Measurements from ENCODE around the gene CEP350. TPM values are rescaled to one million over a fixed set of nuclear protein-coding genes. Genes with fewer than 3 reads are reported as not detected.
A peak's percentile ranks its signal among the peaks of the same experiment; 100 is the strongest.
"Not testable (repeated sequence)": the region's sequence is repeated elsewhere in the genome, so short reads cannot be mapped to it uniquely, and the experiment has no call there.

CEP350 gene
- total RNA-seq, 1 donor from 2014 or later, result 111 TPM

DNA sequence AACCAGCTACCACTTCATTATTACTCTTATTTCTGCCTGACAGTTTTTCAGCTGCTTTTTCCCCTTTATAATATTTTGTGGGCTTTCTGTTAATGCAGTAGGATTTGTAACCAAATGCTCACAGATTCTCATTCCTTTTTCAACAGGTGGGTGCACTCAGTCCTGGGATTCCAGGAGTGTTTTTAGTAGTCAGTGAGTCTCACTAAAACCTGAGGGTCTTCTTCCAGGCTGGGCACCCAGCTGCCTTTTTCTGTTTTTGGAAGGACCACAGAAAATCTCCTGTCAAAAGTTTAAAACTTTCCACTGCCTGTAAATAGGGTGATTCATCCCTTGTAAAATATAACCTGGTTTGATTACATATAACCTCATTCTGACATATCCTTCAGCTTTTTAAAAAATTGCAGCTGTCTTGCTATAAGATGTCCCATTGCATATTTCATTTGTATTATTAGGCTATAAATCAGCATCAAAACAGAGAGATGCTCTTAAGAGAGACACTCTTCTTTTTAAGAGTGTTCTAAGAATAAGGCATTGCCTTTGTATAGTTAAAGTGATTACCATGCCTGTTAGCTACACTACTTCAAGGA lies 16.8 kb upstream of the CEP350 start:
- DNase-seq (ENCODE audit: low spot score in 2 of 2) (no peak), FAIRE-seq (no peak)

DNA sequence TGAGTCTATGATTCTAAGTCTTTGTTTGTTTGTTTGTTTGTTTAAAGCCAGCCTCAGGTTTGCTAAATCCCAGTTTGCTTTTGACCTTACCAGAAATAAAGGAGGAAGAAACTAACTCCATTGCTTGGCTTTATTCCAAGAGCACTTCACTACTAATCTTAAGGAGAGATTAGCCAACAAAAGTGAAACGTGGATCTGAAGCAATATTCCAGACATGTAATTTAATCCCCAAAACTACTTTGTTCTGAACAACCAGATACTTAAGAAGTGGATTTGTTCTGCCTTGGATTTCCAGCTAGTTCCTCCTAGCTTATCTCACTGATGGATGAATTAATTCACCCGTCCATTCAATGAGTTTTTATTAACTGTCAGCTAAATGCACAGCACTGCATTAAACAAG lies 15.9 kb upstream of the CEP350 start:
- DNase-seq (ENCODE audit: low spot score in 2 of 2) (no peak), FAIRE-seq (no peak)

DNA sequence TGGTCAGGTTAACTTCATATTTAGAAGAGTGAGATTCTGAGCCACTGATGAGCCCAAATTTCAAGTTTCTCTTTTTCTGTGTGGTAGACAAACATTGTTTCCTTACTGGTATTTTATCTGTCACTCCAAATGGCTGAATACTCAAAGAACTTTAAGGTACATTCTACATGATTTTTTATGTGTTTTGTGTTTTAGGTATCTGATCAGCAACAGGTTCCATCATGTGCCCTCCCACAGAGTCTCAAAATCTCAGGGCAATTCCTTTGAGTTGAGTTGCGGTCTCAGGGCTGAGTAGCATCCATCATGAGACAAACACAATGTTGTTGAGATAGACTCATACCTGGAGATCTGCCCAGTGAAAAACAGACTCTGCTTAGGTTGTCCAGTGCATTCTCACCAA lies 14.7 kb upstream of the CEP350 start:
- no peak for FAIRE-seq
- no peak for DNase-seq (ENCODE audit: low spot score in 2 of 2)

DNA sequence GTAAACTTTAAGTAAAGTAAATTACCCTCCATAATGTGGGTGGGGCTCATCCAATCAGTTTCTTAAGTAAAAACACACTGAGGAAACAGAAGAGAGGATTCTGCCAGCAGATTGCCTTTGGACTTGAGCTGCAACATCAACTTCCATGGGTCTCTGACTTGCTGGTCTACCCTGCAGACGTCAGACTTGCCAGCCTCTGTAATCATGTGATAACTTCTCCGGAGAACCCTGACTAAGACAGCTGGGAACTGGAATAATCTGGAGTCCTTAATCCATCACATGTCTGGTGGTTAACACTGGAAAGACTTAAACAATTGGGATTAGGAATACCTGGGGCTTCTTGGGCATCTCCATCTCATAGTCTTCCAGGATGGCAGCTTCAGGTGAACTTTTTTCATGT lies 13.2 kb upstream of the CEP350 start:
- no peak for DNase-seq (ENCODE audit: low spot score in 2 of 2)
- FAIRE-seq, result no peak

DNA sequence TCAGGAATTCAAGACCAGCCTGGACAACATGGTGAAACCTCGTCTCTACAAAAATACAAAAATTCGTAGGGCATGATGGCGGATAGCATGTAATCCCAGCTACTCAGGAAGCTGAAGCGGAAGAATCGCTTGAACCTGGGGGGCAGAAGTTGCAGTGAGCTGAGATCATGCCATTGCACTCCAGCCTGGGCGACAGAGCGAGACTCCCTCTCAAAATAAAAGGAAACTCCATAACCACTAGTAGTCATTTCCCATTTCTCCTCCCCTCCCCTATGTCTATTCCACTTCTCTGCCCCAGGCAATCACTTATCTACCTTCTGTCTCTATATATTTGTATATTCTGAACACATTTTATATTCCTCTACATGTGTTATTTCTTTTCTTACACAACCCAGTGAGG lies 4.0 kb upstream of the CEP350 start:
- no peak for DNase-seq (ENCODE audit: low spot score in 2 of 2)
- FAIRE-seq, result no peak

DNA sequence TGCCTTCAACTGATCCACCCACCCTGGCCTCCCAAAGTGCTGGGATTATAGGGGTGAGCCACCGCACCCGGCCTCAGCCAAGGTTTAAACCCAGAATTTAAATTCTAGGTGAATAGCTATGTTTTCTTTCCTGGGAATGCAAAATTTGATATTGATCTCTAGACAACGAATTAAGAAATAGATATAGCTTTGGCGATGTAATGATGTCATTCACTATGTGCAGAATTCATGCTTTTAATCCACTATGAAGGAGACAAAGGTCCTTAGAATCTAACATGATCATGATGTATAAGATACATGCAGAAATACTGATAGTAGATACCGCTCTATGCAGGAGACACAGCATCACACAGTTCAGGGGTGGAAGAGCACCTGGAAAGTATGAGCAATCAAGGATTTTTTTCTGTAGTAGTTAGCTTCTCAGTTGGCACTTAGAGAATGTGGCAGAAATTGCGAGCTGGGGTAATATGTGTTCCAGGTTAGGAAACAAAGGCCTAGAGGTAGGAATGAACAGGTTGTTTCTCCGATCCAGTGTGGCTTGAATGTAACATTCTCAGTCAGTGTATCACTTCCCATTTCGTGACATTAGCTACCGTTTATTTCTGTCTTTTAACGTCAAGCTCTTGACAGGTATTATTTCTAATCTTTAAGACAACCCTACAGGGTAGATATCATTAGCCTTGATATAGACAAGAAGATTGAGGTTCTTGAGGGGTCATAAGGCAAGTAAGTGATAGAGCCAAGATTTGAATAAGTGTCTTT lies 3.0 kb upstream of the CEP350 start:
- FAIRE-seq (no peak), DNase-seq (ENCODE audit: low spot score in 2 of 2) (no peak)

DNA sequence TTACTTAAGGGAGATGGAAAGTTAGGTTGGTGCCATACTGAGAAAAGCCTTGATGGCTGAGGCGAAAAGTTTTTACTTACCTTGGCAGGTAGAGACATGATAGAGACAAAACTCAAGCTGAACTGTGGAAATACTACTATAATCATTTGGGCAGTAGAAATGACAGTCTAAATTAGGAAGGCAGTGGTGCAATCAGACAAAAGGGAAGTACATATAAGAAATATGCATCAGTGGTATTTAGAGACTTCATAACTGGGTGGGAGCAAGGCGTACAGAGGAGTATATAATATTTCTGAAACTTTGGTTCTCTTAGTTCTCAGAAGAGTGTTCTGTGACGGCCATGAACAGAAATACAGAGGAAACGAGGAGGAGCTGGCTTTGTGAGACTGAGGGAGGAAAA lies 2.4 kb upstream of the CEP350 start:
- FAIRE-seq (no peak), DNase-seq (ENCODE audit: low spot score in 2 of 2) (no peak)

DNA sequence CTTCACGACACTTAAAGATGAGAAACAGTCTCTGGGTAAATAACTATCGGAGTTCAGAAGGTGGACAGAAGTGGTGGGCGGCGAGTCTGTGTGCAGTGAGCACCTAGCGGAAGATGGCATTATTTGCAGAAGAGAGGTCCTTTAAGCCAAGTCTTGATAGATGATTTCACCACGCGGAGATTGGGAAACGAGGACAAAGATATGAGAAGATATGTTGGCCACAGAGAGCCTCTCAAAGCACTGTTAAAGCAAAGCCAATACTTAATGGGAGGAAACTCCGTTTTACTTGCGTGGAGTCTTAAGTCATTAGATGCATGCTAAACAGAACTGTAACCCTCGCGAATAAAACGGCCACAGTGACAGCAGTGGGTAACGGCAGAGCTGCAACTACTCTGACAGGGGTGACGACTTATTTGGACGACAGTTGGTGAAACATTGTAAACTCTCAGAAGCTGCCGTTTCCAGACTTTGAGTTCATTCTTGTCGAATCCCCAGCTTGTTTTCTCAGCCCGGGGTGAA lies 577 bp upstream of the CEP350 start:
- DNase-seq (ENCODE audit: low spot score in 2 of 2) (peak in 1 of 2 donors; percentile 5), FAIRE-seq (no peak)

DNA sequence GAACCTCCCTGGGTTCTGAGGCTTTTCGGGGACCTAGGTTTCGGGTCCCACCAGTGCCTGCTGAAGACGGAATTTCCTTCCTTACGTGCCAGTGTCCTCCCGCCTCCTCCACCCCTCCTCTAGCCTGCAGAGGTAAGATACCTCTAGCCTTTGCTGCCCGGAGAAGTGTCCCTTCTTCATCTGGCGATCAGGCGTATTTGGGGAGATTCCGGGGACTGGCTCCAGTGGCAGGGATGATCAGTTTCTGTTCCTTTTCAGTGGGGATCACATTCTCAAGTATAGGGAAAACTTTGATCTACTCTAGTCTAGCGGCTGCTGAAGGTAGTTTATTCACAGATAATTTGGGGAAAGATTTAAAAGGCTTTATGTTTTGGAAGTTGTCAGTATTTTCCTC lies 674 bp downstream of the CEP350 start:
- DNase-seq (ENCODE audit: low spot score in 2 of 2), result no peak
- no peak for FAIRE-seq

DNA sequence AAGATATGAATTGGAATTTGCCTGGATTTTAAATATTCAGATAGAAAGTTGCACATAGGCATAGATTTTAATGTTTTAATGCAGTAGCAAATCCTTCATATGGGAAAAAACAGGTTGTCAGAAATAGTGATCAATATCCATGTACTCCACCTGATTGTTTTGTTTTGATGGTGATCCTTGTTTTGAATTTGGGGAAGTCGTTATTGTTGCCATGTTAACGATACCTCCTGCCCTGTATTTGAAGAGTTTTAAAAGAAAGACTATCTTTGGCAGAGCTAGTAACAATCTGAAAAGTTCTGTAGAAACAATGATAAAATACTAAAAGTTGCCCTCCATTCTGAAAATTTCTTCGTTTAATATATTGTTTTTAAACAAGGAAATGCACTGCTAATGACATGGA lies 1.1 kb downstream of the CEP350 start:
- no peak for FAIRE-seq

DNA sequence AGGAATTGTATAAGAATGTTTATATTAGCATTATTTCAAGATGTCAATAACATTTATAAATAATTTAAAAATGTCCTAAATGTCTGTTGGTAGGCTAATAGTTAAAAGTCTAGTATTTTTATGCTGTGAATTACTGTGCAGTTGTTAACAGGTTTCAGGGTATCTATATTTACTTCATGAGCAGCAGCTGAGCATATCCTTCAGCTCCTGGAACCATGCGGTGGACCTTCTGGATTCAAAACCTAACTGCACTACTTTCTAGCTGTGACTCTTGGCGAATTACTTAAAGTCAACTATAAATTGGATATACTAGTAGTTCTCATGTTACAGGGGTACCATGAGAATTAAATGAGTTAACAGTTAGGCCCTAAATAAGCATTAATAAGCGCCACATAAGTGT lies 3.7 kb downstream of the CEP350 start:
- DNase-seq (ENCODE audit: low spot score in 2 of 2), result no peak
- no peak for FAIRE-seq

More for the DNA sequence above, 1.1 kb downstream of the CEP350 start:
- DNase-seq (ENCODE audit: low spot score in 2 of 2), result no peak

DNA sequence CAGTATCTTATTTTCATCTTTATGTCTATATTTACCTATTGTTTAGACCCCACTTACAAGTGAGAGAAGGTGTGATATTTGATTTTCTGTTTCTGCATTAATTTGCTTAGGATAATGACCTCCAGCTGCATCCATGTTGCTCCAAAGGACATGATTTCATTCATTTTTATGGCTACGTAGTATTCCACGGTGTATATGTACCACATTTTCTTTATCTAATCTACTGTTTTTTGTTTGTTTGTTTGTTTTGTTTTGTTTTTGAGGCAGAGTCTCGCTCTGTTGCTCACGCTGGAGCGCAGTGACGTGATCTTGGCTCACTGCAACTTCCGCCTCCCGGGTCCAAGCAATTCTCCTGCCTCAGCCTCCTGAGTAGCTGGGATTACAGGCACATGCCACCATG lies 7.6 kb downstream of the CEP350 start:
- FAIRE-seq; DNase-seq (ENCODE audit: low spot score in 2 of 2): not testable (repeated sequence)

DNA sequence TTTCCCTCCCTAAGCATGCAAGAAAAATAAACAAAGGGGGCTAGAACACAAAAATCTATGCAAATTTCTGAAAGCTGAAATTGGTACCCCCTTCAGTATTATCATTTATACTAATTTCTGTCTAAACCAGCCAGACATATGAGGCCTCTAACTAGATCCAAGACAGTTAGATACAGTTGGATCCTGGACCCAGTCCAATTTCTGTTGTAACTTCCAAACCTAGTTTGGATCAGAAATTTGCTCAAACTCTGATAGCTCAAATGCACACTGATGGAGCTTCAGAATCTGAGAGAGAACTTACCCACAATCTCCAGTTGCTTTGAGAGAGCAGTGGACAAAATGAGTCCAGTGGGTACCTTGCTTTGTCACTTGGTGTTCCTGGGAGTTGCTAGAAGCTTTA lies 11.9 kb downstream of the CEP350 start:
- FAIRE-seq (no peak), DNase-seq (ENCODE audit: low spot score in 2 of 2) (no peak)

DNA sequence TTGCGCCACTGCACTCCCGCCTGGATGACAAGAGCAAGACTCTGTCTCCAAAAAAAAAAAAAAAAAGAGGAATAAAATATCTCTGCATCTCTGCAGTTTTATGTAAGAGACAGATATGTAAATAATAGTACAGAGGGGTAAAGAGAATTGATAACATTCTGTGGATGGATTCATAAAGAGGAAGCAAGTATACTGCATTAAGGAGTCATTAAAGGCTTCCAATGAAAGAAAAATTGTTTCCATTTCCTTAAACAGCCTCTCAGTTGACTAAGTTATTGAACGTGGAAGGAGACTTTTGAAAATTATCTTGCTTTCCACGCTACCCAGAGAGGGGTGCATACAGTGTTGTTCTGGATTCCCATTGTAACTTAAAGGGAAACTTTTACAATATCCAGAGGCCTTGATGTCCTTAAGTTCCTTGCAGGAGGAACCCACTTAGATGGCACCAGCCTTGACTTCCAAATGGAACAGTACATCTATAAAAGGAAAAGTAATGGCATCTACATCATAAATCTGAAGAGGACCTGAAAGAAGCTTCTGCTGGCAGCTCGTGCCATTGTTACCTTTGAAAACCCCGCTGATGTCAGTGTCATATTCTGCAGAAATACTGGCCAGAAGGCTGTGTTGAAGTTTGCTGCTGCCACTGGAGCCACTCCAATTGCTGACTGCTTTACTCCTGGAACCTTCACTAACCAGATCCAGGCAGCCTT lies 13.8 kb downstream of the CEP350 start:
- FAIRE-seq (no peak), DNase-seq (ENCODE audit: low spot score in 2 of 2) (no peak)

DNA sequence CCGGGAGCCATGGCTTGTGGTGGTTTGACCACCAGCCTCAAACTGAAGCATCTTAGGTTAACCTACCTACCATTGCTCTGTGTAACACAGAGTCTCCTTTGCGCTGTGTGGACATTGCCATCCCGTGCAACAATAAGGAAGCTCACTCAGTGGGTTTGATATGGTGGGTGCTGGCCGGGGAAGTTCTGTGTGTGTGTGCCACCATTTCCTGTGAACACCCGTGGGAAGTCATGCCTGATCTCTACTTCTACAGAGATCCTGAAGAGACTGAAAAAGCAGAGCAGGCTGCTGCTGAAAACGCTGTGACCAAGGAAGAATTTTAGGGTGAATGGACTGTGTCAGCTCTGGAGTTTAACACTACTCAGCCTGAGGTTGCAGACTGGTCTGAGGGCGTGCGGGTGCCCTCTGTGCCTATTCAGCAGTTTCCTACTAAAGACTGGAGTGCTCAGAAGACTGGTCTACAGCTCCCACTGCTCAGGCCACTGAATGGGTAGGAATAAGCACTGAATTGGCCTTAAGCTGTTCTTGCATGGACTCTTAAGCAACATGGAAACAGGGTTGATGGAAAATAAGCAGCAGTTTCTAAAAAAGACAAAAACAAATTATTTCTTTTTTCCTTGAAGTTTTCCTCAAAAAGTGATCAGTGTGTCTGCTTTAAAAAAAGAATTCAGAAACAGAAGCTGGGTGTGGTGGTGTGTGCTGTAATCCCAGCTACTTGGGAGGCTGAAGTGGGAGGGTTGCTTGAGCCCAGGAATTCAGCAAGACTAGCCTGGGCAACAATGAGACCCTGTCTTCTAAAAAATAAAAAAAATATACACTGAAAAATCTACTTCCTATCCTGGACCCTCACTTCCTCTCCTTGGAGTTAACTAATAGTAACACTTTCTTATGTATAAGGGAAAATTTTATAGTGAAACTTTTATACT lies 14.6 kb downstream of the CEP350 start:
- DNase-seq (ENCODE audit: low spot score in 2 of 2) (no peak), FAIRE-seq (no peak)

DNA sequence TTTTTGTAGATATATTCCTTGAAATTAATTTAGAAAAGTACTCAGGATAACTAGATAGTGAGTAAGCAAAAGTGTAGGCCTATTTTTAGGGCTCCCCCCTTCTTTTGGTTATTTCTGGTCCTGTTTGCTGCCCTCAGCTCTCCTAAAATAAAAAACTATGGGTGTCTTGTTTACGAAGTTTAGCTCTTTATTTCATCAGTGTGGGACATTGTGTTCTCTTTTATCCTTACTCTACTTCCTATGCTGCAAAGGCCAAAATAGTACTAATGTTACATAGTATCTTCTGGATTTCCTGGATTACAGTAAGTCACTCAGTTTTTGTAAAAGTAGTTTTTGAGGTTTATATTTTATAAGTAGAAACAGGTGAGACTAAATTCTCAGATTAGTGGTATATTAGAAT lies 15.4 kb downstream of the CEP350 start:
- DNase-seq (ENCODE audit: low spot score in 2 of 2) (no peak), FAIRE-seq (no peak)

DNA sequence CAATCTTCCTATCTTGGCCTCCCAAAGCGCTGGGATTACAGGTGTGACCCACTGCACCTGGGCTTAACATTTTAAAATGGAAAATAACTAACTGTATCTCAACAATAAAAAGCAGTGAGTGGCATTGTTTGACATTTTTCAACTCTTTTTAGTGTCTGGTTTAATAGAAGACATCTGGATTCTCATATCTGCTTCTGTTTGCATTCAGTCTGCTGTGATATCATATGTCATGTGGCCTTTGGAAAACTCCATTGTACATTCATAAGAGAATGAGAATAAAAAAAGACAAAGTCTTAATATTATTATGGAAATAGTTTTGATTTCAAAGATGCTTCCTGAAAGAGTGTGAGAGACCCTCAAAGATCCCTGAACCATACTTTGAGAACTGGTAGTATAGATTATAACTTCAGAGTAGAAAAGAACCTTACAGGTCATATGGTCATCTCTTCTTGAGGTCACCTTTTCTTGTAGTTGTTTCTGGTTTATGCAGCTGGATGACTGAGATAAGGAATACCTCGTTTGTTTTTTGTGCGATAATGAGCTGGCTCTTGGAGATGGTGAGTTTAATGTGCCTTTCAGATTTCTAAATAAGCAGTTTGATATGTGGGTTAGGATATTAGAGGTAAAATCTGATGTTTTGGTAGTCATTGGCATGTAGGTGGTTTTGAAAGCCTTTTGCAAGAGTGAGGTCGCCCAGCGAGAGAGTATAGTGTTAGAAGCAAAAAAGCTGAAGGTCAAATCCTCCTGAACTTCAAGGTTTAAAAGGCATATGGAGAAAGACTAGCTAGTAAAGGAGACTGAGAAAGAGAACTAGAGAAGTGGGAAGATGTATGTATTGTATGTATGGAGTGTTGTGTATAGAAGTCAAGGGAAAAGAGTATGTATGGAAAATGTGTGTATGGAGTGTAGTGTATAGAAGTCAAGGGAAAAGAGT lies 17.2 kb downstream of the CEP350 start:
- DNase-seq (ENCODE audit: low spot score in 2 of 2), result no peak
- no peak for FAIRE-seq

DNA sequence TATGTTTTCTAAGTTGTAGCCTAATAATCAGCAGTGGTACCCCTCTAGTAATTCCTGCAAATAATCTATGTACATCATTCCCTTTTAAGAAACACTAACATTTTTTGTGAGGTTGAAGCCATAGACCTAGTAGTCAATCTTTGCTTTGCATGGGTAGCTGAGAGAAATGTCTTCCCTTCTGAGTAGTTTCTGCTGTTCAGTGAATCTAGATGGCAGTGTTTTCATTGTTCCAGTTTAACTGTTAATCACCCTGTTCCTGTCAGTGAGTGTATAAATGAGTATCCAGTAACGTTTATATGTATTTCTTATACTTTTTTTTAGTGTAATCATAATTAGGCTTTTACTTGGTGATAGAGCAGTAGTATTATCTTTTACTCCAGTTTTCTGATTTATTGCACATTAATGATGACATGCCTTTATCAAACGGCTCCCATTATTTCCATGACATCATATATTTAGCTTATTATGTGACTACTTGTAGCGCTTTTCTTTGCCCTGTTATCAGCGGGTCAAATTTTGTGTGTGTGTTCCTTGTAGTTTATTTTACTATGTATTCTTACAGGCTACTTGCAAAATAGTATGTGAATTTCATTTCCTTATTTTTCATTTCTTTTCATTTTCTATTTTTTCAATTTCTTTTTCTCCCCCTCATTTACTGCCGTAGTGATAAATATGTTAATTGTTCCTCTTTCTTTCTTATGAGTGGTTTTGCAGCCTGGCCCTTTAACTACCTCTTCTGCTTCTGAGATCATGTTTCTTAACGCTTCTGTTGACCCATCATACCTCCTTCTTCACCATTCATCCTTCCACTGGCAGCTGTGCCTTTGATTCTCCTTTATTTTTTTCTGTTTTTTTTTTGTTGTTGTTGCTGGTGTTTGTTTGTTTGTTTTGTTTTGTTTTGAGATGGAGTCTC lies 18.8 kb downstream of the CEP350 start:
- no peak for DNase-seq (ENCODE audit: low spot score in 2 of 2)
- no peak for FAIRE-seq
